Stimulated activated CD4-positive, alpha-beta T cell treated with anti-CD3 and anti-CD28 coated beads, TNF-alpha, amount 100 ng/mL, for 48 hours (primary cell): Measurements from ENCODE around the gene VAV2.
"Not testable (repeated sequence)": the region's sequence is repeated elsewhere in the genome, so short reads cannot be mapped to it uniquely, and the experiment has no call there.

Experiments
- DNase-seq, 3 donors: peaks; one replicate each; pipeline ENCODE4 v3.0.0-alpha.2; 2020; ENCODE audit warnings: low read depth in 3 of 3

The VAV2 gene

DNA sequence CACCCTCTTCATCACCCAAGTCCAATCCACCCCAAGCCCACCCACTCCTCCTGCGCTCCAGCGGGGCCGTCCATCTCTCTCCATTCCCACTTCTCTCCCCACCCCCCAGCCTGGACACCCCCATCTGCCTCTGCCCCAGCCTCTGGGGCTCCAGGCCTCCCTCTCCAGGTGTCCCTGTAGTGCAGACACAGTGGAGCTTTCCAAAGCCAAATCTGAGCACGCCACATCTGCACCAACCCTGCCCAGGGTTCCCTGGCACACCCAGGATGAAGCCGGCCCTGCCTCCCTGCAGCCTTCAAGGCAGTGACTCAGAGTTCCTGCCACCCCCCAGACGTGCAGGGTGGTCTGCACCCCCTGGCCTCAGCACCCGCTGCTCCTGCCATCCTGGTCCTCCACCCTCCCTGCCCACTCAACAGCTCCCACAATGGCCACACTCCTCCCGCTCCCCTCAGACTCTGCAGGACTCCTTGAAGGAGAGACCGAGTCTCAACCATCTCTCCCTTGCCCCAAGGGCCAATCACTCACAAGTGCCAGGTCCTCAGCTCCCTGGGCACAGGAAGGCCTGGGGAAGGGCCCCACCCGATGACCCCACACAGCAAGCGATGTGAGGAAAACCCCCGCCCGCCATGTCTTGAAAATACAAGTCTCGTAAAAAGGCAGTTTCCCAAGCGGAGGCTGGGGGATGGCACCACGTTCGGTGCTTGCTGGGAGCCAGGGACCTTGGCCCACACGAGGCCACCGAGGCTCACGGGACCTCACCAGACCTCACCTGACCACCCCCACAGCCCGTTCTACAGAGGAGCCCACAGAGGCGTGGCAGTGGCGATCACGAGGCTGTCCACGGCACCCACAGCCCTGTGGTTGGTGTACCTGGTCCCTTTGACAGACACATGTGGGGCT, 22.2 kb downstream of the VAV2 start:
- no peak for DNase-seq

- DNase-seq, result no peak
These were observed 23.0 kb downstream of the VAV2 start for GRCh38 chr9:133968966-133969617.

DNA sequence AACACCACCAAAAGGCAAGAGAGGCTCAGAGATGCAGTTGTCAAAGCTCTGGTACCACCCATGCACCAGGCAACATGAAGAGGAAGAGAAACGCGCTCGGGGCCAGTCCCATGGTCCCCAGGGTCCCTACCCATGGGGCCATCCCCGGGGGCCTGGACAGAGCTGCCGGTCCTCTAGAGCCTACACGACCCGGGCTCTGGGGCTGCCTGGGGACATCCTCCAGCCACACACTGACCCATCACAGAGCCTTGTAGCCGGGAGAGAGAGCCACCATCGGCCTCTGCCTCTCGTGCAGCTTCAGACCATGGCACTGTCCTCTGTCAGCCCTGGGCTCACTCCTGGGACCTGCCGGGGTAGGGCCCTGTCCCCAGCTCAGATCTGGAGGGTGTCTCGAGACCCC, 23.7 kb downstream of the VAV2 start:
- DNase-seq, result no peak

GRCh38 chr9:133967024-133967741, 24.9 kb downstream of the VAV2 start:
- DNase-seq, result no peak

DNA sequence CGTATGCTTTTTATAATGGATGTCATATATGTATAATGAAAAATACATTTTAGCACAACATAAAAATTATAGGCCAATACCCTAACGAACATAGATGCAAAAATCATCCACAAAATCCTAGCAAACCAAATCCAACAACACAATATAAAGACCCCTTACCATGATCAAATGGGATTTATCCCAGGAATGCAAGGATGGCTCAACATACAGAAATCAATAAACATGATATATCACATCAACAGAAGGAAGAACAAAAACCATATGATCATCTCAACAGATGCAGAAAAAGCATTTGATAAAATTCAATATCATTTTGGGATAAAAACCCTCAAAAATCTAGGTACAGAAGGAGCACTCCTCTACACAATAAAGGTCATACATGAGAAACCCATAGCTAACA, 27.7 kb downstream of the VAV2 start:
- DNase-seq, result no peak

DNA sequence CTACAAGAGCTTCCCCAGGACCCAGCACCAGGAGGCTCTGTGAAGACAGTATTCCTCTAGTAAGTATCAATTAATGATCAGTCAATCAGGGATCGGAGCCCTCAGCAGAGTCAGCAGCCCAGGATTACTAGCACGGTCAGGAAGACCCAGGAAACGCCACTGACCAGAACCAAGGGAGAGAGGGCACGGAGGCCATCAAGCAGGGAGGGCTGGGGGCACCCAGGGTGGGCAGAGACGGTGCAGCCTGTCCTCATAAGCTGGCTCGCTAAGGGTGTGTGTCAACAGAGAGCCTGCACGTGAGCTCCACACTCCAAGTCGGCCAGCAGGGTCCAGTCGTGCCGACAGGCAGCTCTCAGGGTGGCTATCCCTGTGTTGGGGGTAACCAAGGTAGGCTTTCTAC, 29.0 kb downstream of the VAV2 start:
- no peak for DNase-seq

- DNase-seq, result no peak
These were observed 29.8 kb downstream of the VAV2 start for GRCh38 chr9:133962341-133962740.

DNA sequence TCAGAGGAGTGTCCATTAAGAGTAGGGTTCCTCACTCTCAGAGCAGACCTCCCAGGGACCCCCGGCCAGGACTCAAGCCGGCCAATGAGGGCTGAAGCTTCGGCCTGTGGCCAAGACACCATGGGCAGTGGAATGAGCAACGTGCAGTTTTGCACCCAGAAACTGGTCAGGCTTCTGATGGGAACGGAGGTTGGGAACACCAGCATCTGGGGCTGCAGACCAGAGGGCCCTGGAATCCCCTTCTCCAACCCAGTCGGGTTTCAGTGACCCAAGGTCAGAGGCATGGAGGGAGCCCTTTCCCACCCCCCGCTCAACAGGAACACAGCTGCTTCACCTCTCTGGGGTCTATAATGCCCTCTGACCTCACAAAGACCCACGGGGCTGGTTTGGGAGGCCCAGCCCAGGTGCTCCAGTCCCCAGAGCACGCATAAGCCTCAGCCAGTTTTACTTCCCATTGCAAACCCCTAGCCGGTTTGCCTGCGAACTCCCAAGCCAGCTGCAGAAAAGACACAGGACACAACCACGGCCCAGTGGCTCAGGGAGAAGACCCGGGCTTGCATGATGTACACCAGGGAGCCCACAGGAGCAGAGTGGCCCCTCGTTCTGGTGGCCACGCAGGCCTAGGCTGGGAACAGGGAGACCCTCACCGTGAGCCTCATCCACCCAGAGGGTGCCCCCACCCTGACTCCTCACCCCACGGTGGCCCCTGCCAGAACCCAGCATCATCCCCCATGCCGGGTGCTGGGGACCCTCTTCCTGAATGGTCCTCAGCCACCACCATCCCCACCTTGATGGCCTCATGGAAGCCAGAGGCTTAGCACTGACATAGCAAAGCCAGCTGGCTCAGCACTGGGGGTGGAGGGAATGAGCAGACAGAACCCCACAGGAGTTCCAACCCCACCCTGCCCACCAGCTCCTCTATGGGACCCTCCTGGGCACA, 30.6 kb downstream of the VAV2 start:
- no peak for DNase-seq

GRCh38 chr9:133960568-133961129, 31.5 kb downstream of the VAV2 start:
- no peak for DNase-seq

- no peak for DNase-seq
These were observed 32.1 kb downstream of the VAV2 start for GRCh38 chr9:133959966-133960567.

- no peak for DNase-seq
These were observed 33.0 kb downstream of the VAV2 start for GRCh38 chr9:133959171-133959570.

DNA sequence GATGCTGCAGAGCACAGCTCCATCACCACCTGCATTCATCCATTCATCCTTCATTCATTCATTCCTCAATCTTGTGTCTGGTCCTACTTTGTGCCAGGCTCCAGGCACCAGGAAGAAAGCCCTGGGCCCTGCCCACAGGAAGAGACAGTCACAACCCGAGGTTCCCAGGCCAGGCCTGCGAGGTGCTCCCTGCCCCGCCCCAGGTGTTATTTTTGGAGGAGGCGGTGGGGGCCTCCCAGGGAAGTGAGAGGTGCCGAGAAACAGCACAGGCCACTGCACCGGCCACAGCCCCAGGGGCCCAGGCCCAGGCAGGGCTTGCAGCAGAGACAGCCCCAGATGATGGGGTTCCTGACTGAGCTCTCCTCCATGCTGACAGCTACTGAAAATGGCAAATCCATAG, 33.4 kb downstream of the VAV2 start:
- DNase-seq, result no peak

DNA sequence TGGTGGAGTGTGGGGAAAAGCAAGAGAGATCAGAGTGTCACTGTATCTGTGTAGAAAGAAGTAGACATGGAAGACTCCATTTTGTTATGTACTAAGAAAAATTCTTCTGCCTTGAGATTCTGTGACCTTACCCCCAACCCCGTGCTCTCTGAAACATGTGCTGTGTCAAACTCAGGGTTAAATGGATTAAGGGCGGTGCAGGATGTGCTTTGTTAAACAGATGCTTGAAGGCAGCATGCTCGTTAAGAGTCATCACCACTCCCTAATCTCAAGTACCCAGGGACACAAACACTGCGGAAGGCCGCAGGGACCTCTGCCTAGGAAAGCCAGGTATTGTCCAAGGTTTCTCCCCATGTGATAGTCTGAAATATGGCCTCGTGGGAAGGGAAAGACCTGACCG, 34.4 kb downstream of the VAV2 start:
- not testable (repeated sequence) for DNase-seq

GRCh38 chr9:133957328-133957727, 34.8 kb downstream of the VAV2 start:
- DNase-seq, result no peak

GRCh38 chr9:133956520-133957076, 35.5 kb downstream of the VAV2 start:
- no peak for DNase-seq

GRCh38 chr9:133955821-133956411, 36.2 kb downstream of the VAV2 start:
- DNase-seq, result peak in 2 of 3 donors; percentile 3 to 10

GRCh38 chr9:133954862-133955529, 37.1 kb downstream of the VAV2 start:
- peak in 1 of 3 donors; percentile 4 for DNase-seq

GRCh38 chr9:133953976-133954709, 38.0 kb downstream of the VAV2 start:
- no peak for DNase-seq

- DNase-seq, result no peak
These were observed 38.5 kb downstream of the VAV2 start for GRCh38 chr9:133953621-133953975.
